RPMI8226 (cell line): Measurements from ENCODE around the gene CFAP410.
"Not testable (repeated sequence)": the region's sequence is repeated elsewhere in the genome, so short reads cannot be mapped to it uniquely, and the experiment has no call there.

Experiments used
- DNase-seq: peaks from one replicate; pipeline ENCODE4 v3.0.0-alpha.2; 2015

Gene CFAP410

DNA sequence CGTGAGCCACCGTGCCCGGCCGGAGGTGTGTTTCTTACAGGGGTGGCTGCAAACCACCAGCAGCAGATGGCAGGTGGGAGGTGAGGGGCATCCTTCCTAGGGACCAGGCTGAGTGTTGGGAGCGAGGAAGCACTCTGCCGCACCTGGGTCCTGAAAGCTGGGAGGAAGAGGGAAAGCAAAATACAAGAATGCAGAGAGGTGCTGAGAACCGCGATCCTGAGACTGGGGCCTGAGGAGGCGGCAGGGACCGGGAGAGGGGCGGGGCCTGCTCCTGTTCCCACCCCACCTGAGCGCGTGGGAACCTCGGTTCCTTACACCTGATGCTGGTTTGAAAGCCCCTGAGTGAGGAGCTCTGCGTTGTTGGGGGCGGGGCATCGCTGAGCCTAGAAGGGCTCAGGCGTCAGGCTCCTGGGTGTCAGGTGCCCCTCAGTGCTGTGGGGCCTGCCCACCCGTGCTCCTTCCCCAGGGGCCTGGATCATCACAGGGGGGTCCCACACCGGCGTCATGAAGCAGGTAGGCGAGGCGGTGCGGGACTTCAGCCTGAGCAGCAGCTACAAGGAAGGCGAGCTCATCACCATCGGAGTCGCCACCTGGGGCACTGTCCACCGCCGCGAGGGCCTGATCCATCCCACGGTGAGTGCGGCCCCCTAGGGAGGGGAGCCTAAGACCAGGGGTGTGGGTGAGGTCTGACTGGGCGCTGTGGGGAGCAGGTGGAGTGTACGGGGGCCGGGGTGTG lies 29.7 kb upstream of the CFAP410 start:
- DNase-seq = no peak

DNA sequence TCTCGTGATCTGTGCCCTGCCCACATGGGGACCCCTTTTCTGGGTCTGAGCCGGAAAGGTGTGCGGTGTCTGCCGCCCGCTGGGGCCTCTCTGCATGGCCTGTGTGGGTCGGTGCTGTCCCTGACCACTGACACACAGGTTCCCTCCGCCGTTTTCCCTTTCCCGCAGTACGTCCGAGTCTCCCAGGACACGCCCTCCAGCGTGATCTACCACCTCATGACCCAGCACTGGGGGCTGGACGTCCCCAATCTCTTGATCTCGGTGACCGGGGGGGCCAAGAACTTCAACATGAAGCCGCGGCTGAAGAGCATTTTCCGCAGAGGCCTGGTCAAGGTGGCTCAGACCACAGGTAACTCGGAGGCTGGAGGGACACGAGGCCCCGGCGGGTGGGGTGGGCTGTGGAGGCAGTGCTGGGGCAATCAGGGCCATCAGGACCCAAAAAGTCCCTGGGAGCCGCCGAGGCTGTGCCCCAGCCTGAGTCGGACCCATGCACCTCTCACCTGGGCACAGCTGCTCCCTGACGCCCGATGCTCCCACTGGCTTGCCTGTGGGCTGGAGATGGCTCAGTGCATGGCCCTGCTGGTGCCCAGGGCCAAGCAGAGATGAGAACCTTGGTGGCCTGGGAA lies 27.5 kb upstream of the CFAP410 start:
- DNase-seq = no peak

DNA sequence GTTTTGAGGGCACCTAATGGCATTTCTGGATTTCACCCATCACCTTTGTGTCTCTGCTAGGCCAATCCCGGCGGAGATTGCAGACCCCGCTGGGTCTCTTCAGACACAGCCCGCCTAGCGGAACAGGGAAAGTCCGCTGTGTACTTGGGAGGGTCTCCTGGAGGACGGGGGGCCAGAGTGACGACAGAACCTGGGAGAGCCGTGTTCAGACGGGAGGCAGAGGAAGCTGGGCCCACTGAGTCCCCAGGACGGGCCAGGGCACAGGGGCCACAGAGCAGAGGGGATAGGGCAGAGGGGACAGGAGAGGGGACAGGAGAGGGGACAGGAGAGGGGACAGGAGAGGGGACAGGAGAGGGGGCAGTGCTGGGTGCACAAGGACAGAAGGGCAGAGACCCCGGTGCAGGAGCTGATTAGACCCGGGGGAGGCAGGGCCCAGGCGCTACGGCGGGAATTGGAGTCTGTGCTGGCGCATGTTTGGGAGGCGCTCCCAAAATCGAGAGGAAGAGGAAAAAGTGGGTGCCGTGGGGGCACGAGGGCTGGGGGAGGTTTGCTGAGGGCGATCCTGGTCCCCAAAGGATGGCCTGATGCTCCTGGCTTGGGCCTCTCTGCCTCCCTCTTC lies 26.9 kb upstream of the CFAP410 start:
- no peak for DNase-seq

DNA sequence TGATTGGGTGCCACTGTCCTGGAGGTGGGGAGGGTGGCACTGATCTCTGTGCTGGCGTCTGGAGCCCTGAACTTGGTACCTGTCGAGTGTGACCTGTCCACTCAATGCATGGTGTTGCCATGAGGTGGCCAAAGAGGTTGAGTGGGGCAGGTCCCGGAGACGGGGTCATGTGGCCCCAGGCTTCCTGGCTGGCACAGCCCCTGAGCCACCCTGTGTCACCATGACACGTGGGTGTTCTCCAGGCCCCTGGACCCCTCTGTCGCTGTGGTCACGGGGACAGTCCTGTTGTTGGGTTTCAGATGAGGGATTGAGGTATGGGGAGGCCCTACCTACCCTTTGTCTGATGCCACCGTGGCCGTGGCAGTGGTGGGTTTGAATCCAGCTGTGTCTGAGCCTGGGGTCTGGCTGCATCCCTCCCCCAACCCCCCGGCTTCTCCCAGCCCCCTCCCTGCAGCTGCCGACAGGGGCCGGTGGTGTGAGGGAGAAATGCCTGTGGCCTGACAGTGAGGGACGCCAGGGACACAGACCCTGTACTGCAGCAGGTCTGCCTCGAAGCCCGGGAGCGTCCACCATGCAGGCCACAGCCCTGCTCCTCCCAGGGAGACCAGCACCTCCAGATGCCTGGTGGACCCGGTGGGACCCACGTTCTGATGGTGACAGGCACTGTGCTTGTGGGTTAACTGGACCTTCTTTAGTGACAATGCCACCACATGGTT lies 26.2 kb upstream of the CFAP410 start:
- no peak for DNase-seq

DNA sequence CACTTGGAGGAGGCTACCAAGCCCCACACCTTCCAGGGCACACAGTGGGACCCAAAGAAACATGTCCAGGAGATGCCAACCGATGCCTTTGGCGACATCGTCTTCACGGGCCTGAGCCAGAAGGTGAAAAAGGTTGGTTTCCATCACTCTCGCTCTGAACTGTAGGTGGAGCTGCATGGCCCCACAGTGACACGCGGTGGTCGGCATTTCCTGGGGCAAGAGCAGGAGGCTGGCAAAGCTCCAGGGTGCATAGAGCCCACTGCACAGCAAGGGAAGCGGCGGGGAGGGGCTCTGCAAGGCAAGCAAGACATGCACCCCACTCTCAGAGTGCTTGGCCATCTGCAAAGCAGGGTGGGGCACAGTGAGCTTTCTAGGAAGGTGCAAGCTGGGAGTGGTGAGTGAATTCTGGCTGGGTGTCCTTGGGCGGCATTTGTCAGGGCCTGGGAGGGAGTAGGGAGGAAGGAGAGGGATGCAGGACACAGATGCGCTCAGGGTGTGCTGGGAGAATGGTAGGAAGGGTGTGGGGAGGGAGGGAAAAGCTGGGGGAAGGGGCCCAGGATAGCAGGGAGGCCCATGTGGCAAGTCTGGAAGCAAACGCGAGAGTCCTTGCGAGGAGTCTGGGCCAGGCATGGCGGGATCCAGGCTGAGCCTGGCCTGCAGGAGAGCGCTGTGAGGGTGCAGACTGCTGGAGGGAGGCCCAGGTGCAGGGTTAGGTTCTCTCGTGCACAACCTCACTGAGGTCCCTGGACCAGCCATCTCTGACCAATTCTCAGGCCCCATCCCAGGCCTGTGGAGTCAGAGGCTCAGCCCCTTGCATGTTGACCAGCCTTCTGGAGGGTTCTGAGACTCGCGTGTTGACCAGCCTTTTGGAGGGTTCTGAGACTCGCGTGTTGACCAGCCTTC lies 25.2 kb upstream of the CFAP410 start:
- no peak for DNase-seq

DNA sequence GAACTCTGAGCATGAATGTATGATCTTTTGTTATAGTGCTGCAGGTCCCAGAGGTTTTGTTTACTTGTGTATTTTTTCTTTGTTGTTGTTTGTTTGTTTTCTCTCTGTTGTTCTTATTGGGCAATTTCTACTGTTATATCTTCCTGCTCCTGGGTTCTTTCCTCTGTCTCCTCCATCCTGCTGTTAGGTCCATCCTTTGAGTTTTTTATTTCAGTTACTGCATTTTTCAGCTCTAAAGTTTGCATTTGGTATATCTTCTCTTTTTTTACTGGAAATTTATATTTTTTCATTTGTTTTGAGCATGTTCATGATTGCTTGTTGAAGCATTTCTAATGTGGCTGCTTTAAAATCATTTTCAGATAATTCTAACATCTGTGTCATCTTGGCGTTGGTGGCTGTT lies 24.1 kb upstream of the CFAP410 start:
- no peak for DNase-seq

DNA sequence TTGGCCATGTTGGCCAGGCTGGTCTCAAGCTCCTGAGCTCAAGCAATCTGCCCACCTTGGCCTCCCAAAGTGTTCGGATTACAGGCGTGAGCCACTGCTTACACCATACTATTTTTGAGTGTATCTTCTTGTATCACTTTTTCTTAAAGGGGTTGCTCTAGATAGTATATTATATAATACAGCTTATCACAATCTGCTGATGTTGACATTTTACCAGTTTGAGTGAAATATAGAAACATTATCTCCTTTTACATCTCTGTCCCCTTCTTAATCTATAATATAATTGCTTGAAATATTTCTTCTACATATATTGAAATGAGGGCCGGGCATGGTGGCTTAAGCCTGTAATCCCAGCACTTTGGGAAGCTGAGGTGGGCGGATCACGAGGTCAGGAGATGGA lies 22.7 kb upstream of the CFAP410 start:
- DNase-seq = not testable (repeated sequence)

DNA sequence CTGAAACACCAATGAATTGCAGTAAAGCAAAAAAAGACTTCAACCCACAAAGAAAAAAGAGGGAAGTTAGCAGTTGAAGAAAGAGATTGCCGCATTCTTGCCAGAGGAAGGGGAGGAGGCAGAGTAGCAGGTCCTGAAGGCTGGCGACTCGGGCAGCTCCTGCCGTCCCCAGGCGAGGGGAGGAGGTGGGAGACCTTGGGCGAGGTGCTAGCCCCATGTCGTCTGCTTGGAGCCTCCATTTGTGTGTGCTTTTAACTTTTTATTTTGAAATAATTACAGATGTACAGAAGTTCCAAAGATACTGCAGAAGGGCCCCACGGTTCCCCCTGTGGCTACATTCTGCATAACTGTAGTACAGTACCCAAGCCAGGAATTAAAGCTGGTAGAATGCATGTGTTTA lies 21.0 kb upstream of the CFAP410 start:
- DNase-seq = peak; percentile 34

DNA sequence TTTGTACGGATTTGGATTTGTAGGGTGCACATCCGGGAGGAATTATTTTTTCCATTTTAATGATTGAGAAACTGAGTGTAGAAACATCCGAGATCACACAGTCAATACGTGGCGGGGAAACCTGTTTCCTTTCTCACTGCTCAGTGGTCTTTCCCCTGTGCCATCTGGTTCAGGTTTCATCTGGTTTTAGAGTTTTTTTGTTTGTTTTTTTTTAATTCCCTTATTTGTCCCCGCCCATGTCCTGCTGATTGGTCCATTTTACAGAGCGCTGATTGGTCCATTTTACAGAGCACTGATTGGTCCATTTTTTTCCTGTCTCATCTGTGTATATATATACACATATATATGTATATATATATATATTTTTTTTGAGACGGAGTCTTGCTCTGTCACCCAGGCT lies 20.2 kb upstream of the CFAP410 start:
- no peak for DNase-seq

DNA sequence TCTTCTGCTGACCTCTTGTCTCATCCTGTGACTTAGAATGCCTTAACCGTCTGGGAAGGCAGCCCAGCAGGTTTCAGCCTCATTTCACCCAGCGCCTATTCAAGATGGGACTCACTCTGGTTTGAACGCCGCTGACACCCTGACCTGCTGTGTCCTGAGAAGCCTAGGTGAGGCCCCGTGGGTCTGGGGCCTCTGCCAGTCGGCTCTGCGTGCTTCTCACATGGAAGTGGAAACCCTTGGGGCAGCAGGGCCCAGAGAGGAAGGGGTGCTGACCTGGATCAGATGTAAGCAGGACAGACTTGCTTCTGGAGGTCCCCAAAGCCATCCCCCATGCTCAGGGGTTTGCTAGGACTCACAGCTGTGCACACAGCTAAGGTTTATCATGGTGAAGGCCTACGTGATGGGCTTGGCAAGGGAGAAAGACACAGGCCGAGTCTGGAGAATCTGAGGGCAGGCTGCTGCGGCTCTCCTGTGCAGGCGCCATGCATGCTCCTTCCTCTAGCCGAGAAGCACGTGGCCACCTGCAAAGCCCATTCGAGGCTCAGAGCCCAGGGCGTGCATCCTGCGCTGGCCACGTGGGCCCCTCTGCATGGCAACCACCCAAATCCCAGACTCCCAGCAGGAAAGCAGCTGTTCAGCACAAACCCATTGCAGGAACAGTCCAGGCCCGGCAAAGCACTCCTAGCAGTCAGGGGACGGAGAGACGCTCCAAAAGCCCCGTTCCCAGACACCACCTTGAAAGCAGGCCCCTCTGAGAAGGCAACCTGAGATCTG lies 18.1 kb upstream of the CFAP410 start:
- DNase-seq = no peak

DNA sequence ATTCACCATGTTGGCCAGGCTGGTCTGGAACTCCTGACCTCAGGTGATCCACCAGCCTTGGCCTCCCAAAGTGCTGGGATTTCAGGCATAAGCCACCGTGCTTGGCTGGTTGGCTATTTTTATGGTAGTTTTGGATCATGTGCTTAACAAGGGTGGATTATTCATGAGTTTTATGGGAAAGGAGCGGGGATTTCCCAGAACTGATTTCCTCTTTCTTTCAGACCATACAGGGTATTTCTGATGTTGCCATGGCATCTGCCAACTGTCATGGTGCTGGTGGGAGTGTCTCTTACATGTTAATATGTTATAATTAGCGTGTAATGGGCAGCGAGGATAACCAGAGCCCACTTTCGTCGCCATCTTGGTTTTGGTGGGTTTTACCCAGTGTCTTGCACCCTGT lies 17.4 kb upstream of the CFAP410 start:
- no peak for DNase-seq

DNA sequence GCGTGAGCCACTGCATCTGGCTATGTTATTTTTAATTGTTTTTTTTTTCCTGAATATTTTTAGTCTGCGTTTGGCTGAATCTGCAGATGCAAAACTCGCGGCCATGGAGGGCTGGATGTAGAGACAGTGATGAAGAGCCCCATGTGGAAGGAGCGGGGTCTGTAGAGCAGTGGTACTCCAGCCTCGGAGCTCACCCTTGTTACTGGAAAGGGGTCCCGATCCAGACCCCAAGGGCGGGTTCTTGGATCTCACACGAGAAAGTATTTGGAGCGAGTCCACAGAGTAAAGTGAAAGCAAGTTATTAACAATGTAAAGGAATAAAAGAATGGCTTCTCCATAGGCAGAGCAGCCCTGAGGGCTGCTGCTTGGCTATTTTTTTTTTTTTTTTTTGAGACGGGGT lies 17.0 kb upstream of the CFAP410 start:
- DNase-seq = no peak

DNA sequence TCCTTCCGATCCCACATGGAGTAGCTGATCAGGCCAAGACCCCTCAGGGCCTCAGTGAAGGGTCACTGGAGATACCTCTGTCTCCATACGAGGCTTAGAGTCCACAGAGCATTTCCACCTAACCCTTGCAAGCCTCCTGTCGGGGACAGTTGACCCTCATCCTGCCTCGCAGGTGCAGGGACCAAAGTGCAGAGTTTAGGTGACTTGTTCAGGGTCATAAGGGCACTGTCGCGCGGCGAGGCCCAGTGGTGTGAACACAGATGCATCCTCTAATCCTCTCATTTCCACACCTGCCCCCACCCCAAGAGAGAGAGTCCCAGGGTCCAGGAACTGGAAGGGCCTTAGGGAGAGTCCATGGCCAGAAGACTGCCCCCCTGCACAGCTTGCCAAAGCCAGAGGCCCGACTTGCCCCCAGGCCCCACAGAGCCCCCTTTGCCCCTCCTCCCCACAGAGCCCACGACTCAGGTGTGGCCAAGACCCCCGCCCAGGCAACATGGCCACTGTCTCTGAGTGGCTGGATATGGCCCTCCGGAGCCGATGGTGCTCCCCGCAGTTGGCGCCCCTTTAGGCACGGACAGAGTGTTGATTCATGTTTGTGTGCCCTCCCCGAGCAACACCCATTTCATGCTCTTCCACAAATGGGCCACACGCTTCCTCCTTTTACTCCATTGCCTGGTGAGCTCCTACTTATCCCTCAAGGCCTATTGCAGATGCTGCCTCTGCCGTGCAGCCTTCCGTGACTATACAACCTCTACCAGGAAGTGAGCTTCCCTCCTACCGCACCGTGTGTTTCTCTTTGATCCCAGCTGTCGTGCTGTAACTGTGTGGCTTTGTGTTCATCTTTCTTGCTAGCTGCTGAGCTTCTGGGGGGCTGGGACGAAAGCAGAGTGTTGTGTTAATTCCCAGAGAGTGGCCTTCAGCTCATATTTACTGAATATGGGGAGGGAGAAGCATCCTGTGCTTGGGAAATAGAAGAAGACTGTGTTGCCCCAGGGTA lies 15.9 kb upstream of the CFAP410 start:
- DNase-seq = no peak

DNA sequence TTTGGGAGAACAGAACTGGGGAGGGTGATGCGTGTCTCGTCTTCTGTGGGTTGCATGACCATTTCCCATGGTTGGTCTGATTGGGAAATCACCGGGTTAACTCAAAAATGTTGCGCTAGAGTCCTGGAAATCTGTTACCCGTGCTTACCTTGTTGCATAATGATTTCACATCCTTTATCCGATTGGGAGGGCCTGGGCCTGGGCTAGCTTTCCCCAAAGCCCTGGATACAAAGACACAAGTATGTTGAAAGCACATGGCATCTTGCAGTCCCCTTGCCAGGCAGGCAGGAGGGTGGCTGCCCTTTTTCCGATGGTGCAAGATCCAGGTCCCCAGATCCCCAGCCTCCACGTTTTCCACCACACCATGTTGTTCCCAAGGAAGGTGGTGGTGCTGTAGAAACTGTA lies 14.8 kb upstream of the CFAP410 start:
- no peak for DNase-seq

DNA sequence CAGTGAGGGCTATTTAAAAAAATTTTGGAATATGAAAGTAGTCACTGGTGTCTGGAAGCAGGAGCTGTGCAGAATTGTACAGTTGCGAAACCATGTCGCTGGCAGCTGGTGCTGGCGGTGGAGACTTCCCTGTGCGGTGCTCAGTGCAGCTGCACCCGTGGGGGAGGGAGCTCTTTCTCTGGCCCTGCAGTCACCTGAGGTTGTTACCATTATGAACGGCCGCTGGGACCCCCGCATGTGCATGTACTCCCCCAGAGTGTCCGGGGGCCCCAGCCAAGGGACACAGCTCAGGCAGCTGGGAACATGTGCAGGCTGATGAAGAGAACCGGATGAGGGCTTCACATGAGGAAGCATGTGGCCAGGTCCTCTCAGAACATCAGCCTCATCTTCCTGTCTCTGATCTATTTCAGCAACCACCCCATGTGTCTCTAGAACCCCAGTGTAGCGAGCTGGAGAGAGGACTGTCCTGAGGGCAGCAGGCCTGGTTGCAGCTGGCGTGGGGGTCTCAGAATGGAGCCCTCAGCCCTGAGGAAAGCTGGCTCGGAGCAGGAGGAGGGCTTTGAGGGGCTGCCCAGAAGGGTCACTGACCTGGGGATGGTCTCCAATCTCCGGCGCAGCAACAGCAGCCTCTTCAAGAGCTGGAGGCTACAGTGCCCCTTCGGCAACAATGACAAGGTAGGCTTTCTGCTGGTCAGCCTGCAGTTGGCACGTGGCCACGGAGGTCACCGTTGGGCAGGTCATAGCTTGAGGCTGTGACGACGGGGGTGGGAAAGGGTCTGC lies 14.2 kb upstream of the CFAP410 start, which contains the start of gene TRPM2:
TRPM2 (plus strand) TSS at position 431 of the 780 bp plus-strand sequence; CDS start at position 511, 80 bp downstream.
- peak; percentile 49 for DNase-seq

DNA sequence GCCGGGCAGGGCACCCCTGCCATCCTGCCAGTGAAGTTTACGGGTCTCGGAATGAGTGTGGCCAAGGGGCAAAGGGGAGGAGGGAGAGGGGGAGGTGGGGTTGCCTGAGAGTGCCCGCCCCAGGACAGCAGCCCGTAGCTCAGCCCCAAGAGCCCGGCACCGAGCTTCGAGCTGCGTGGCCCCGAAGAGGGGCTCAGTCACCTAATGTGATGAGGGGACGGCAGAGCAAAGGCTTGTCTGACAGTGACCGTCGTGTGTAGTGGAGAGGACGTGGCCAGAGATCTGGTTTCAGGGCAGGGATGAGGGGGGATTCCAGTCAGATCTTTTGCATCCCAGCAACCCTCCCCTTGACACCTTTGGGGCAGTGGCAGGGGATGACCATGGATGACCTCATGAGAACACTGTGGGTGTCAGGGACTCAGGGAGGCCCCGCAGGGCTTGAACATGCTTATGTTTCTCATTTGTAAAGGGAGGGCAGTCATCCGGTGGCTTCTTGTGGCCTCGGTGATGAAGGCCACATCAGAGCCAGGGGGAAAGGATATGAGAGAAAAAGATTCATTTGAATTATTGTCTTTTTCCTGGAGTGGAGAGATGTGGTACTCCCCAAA lies 13.2 kb upstream of the CFAP410 start:
- DNase-seq = no peak

DNA sequence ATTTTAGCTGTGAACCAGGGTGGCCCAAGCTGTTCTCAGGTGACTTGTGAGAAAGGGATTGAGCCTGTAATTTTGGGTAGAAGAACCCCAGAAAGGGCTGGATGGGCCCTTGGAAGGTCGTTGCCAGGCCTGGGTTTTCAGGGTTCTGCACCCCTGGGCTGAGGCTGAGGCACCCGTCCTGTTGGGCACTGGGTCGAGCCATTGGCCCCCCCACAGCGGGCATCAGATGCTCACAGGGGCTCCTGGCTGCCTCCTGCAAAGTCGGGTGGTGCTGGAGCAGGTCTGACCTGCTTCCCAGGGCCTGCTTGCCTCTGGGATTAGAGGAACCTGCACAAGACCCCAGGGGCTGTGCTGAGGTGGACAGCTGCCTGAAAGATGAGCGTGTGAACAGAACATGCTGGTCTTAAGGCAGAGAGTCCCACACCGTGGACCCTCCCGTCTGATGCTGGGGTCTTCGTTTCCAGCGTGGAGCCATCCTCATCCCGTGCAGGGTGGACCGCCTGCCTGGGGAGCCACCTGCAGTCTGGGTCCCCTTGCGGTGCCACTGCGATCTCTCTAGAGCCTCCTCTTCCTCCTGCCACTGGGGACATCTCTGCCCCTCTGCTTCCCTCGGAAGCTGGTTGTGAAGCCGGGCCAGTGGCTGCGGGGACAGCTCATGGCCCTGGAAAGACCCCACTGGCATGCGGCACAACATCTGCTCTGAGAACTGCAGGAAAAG lies 12.5 kb upstream of the CFAP410 start:
- DNase-seq = no peak

DNA sequence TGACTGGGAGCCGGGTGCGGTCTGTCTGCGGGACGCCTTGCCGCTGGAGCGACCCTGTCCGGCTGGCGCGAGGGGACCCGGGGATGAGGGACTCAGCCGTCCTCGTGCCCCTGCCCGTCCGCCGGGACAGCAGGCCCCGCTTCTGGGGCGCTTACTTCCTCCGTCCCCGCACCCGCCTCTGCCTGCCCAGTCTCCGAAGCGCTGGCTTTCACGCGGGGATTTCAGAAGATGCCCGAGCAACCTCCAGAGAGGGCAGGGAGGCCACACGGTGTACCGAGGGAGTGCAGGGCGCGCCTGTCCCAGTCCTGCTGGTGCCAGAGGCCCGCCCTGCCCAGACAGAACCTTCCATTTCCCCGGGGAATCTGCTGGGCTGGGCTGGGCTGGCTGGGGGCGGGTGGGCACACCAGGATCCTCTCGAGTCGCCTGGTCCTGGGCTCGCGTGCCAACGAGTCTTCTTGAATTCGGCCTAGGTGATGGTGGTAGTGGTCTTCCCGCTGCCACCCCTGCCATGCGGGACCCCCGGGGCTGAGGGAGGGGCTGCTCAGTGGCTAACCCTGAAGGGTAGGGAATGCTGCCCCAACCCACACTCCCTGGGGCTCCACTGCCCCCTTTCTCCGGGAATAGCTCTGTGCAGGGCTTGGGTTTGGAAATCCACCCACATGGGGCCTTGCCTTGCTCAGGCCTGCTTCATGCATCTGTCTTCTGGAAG lies 11.7 kb upstream of the CFAP410 start:
- no peak for DNase-seq
